ENCODE results near the gene BANK1.
A peak's percentile ranks its signal among the peaks of the same experiment; 100 is the strongest.

Gene BANK1

GRCh38 chr4:101782546-101782945, 8.0 kb upstream of the BANK1 start:
- TF ChIP-seq Cebpa-rat (IDR thresholded peaks at IDR 0.05) = no peak
- Histone ChIP-seq H4K20me1 (no peaks in the 10 kb centered on the region), H3K27me3 (no peaks in the 10 kb centered on the region), H3K9me3 (peaks cover 12% of the 10 kb centered on the region; the same call in 1 of the 2 replicates), H3K4me1 (peaks cover 8% of the 10 kb centered on the region; the same call in 1 of the 2 replicates), H3K27ac (no peak overlapping the region), H3K4me3 (no peak overlapping the region), H3K9ac (no peak overlapping the region), H3K36me3 (no peaks in the 10 kb centered on the region), H3K4me2 (no peak overlapping the region)

DNA sequence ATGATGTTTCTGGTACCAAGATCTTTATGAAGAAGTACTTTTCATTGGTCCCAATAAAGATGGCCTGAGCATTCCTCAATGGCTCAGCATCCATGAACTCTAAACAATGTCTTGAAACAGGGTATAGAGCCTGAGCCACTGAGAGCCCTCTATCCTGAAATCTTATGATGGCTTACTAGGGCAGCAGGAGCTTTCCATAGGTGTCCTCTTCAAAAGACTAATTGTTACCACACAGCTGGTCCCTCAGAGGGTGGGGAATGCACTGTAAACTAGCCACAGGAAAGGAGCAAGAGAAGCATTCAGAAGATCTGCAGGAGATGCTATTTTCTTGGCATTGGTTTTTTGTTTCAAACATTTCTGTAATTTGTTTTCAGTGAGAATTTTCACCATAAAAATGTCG, 5.6 kb upstream of the BANK1 start:
- no peak for TF ChIP-seq Cebpa-rat (IDR thresholded peaks at IDR 0.05)
- Histone ChIP-seq H3K27me3 (no peaks in the 10 kb centered on the region), H3K4me2 (no peak overlapping the region), H3K4me3 (no peak overlapping the region), H3K4me1 (peaks cover 17% of the 10 kb centered on the region), H3K36me3 (no peaks in the 10 kb centered on the region), H3K27ac (no peak overlapping the region), H3K9ac (no peak overlapping the region), H4K20me1 (no peaks in the 10 kb centered on the region), H3K9me3 (peaks cover 12% of the 10 kb centered on the region; the same call in 1 of the 2 replicates)

GRCh38 chr4:101785486-101785885, 5.0 kb upstream of the BANK1 start:
- Histone ChIP-seq H3K4me3 (no peak overlapping the region), H3K4me2 (no peak overlapping the region), H3K27ac (no peak overlapping the region), H3K4me1 (peaks cover 22% of the 10 kb centered on the region), H3K9me3 (peaks cover 8% of the 10 kb centered on the region; the same call in 1 of the 2 replicates), H3K9ac (no peak overlapping the region), H3K36me3 (no peaks in the 10 kb centered on the region), H3K27me3 (no peaks in the 10 kb centered on the region), H4K20me1 (no peaks in the 10 kb centered on the region)
- TF ChIP-seq Cebpa-rat (IDR thresholded peaks at IDR 0.05) = no peak

- Histone ChIP-seq H3K4me3 (no peak overlapping the region), H3K9me3 (peaks cover 7% of the 10 kb centered on the region; the same call in 1 of the 2 replicates), H3K9ac (no peak overlapping the region), H4K20me1 (no peaks in the 10 kb centered on the region), H3K27ac (no peak overlapping the region), H3K4me2 (no peak overlapping the region), H3K36me3 (no peaks in the 10 kb centered on the region), H3K4me1 (peaks cover 36% of the 10 kb centered on the region), H3K27me3 (peaks cover 6% of the 10 kb centered on the region; the same call in 1 of the 2 replicates)
- no peak for TF ChIP-seq Cebpa-rat (IDR thresholded peaks at IDR 0.05)
Observed at GRCh38 chr4:101787701-101788316, 2.7 kb upstream of the BANK1 start.

DNA sequence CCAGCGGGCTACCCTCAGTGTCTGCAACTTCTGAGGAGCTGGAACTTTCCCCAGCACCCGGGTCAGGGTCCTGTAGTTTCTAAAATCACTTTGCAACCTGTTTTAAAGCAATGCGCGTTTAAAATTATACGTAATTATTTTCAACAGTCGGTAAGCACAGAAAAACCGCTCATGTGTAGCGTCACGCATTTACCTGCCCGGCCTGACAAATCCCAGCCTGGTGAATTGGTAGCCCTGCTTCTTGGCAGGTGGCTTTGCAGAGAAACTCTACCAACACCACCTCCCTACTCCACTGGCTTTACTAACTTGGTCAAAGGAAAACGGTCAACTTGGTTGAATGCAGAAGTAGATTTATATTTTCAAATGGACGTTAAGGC, 640 bp downstream of the BANK1 start:
- H3K4me2 ChIP-seq = peak overlapping the region; percentile 99
- H3K9ac ChIP-seq = peak overlapping the region; percentile 52; the same call in 1 of the 2 replicates
- H3K9me3 ChIP-seq = peaks cover 6% of the 10 kb centered on the region; the same call in 1 of the 2 replicates
- no peak overlapping the region for H3K27ac ChIP-seq
- no peaks in the 10 kb centered on the region for H3K36me3 ChIP-seq
- H4K20me1 ChIP-seq = no peaks in the 10 kb centered on the region
- H3K27me3 ChIP-seq = peaks cover 6% of the 10 kb centered on the region; the same call in 1 of the 2 replicates
- H3K4me1 ChIP-seq = peaks cover 28% of the 10 kb centered on the region
- no peak for TF ChIP-seq Cebpa-rat (IDR thresholded peaks at IDR 0.05)
- peak overlapping the region; percentile 67 for H3K4me3 ChIP-seq

DNA sequence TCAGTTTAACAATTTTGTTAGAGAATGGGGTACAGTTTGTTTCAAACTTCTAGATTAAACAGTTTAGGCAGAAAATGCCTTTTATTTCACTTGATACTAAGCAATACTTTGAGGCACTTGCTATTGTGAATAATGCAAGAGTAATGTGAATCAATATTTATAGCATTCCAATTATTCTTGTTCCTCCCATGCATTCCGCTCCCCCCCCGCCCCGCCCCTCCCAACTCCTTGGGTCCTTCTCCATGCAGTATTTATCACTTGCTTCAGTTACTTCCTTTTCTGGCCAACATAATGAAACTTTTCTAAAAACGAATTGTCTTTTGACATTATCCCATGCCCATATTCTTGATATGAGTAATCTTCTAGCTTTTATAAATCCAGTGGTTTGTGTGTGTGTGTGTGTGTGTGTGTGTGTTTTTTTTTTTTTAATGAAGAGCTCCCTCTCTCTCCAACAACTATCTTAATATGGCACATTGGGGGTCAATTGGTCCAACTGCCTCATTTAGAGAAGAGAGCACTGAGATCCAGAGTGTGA, 1.6 kb downstream of the BANK1 start:
- Histone ChIP-seq H3K9me3 (no peaks in the 10 kb centered on the region), H3K9ac (no peak overlapping the region), H3K27me3 (peaks cover 6% of the 10 kb centered on the region; the same call in 1 of the 2 replicates), H4K20me1 (no peaks in the 10 kb centered on the region), H3K4me3 (no peak overlapping the region), H3K4me1 (peaks cover 28% of the 10 kb centered on the region), H3K4me2 (peak overlapping the region; percentile 99; the same call in 1 of the 2 replicates), H3K36me3 (no peaks in the 10 kb centered on the region), H3K27ac (no peak overlapping the region)
- no peak for TF ChIP-seq Cebpa-rat (IDR thresholded peaks at IDR 0.05)

DNA sequence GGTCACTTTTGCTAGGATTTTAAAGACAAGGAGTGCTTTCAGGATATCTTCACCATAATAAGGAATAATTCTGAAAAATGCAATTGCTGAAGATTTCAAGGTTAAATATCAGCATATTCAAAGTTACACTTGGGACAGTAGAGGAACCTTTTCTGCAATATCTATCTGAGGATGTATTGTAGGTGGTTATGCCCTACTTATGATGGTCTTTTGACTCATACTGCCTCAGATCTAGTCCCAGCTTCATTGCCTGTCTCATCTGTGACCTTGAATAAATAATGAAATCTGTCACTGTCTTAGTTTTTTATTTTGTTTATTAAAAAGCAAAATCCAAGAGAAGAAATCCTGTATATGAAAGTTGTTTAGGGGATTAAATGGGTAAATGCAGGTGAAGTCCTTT, 2.9 kb downstream of the BANK1 start:
- H3K9ac ChIP-seq = no peak overlapping the region
- no peak overlapping the region for H3K27ac ChIP-seq
- H3K36me3 ChIP-seq = no peaks in the 10 kb centered on the region
- H3K4me1 ChIP-seq = peaks cover 28% of the 10 kb centered on the region
- H3K27me3 ChIP-seq = peaks cover 6% of the 10 kb centered on the region; the same call in 1 of the 2 replicates
- TF ChIP-seq Cebpa-rat (IDR thresholded peaks at IDR 0.05) = no peak
- no peak overlapping the region for H3K4me3 ChIP-seq
- no peaks in the 10 kb centered on the region for H4K20me1 ChIP-seq
- no peak overlapping the region for H3K4me2 ChIP-seq
- no peaks in the 10 kb centered on the region for H3K9me3 ChIP-seq

- no peak overlapping the region for H3K4me3 ChIP-seq
- no peaks in the 10 kb centered on the region for H3K36me3 ChIP-seq
- peaks cover 20% of the 10 kb centered on the region for H3K4me1 ChIP-seq
- no peak overlapping the region for H3K4me2 ChIP-seq
- no peak for TF ChIP-seq Cebpa-rat (IDR thresholded peaks at IDR 0.05)
- no peak overlapping the region for H3K27ac ChIP-seq
- H3K9me3 ChIP-seq = no peaks in the 10 kb centered on the region
- no peak overlapping the region for H3K9ac ChIP-seq
- no peaks in the 10 kb centered on the region for H4K20me1 ChIP-seq
- peaks cover 6% of the 10 kb centered on the region; the same call in 1 of the 2 replicates for H3K27me3 ChIP-seq
Observed at GRCh38 chr4:101794806-101795205, 4.3 kb downstream of the BANK1 start.

GRCh38 chr4:101795704-101796103, 5.2 kb downstream of the BANK1 start:
- Histone ChIP-seq H3K27ac (no peak overlapping the region), H3K4me1 (peaks cover 13% of the 10 kb centered on the region), H3K4me3 (no peak overlapping the region), H3K36me3 (no peaks in the 10 kb centered on the region), H3K9ac (no peak overlapping the region), H4K20me1 (no peaks in the 10 kb centered on the region), H3K27me3 (peaks cover 6% of the 10 kb centered on the region; the same call in 1 of the 2 replicates), H3K9me3 (no peaks in the 10 kb centered on the region), H3K4me2 (no peak overlapping the region)
- no peak for TF ChIP-seq Cebpa-rat (IDR thresholded peaks at IDR 0.05)

DNA sequence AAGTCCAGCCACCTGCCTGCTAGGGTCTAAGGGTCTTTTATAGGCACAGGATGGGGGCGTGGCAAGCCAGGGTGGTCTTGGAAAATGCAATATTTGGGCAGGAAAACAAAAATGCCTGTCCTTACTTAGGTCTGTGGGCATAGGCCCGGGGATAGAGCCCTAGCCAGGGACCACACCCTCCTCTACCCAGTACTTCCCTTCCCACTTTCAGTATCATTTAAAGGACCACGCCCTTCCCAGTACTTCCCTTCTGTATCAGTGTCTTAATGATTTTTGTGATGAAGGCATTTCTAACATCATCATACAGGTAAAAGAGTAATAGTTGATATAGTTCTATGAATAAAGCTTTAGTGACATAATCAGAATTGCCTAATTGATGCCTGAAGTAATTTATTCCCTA, 11.4 kb downstream of the BANK1 start:
- H3K36me3 ChIP-seq = no peaks in the 10 kb centered on the region
- H3K4me3 ChIP-seq = no peak overlapping the region
- H3K27me3 ChIP-seq = no peaks in the 10 kb centered on the region
- H3K4me2 ChIP-seq = no peak overlapping the region
- peaks cover 23% of the 10 kb centered on the region for H3K4me1 ChIP-seq
- TF ChIP-seq Cebpa-rat (IDR thresholded peaks at IDR 0.05) = no peak
- no peak overlapping the region for H3K27ac ChIP-seq
- H4K20me1 ChIP-seq = no peaks in the 10 kb centered on the region
- peaks cover 7% of the 10 kb centered on the region for H3K9me3 ChIP-seq
- H3K9ac ChIP-seq = no peak overlapping the region
